HepG2 (cell line): ENCODE measurements around the gene COL4A2.

ENCODE experiments used
- CREM ChIP-seq, 2 experiments: sonication (generic) in 1 of 2; formaldehyde crosslinking in 1 of 2; IDR thresholded peaks; 2 replicates each; pipeline versions ENCODE4 v1.4.0 to v1.6.1; 2016 to 2020; ENCODE audit warnings: antibody characterized with exemption in 1 of 2, mild to moderate bottlenecking in 1 of 2, missing genetic modification reagents in 1 of 2
- CSRNP2 ChIP-seq: sonication (generic); formaldehyde crosslinking; conservative IDR thresholded peaks from 2 replicates; pipeline ENCODE4 v1.8.0; 2022; ENCODE audit warnings: low read depth, missing genetic modification reagents
- ELF3 ChIP-seq: IDR thresholded peaks from 2 replicates; pipeline ENCODE4 v1.6.1; 2016; ENCODE audit warnings: missing genetic modification reagents, missing compliant biosample characterization
- EZH2 ChIP-seq: conservative IDR thresholded peaks from 2 replicates; pipeline ENCODE4 v1.6.1; 2012; ENCODE audit warnings: mild to moderate bottlenecking, low read depth, low read length, moderate library complexity
- MYNN ChIP-seq: sonication (generic); formaldehyde crosslinking; IDR thresholded peaks from 2 replicates; pipeline ENCODE4 v1.4.0; 2020; ENCODE audit warnings: mild to moderate bottlenecking, low read depth, missing genetic modification reagents
- NFE2 ChIP-seq: sonication (generic); formaldehyde crosslinking; IDR thresholded peaks from 2 replicates; pipeline ENCODE4 v1.4.0; 2020; ENCODE audit warnings: missing genetic modification reagents
- RFX5 ChIP-seq: IDR thresholded peaks from 2 replicates; pipeline ENCODE4 v1.6.1; 2011; ENCODE audit warnings: low read depth, low read length, improper control_type of control experiment
- ZNF24 ChIP-seq: fragments of 450-650 bp; IDR thresholded peaks from 2 replicates; pipeline ENCODE4 v1.6.1; 2017; ENCODE audit warnings: antibody characterized with exemption, mild to moderate bottlenecking
- ZNF510 ChIP-seq: sonication (generic); formaldehyde crosslinking; IDR thresholded peaks from 2 replicates; pipeline ENCODE4 v1.4.0; 2020; ENCODE audit warnings: low read depth, mild to moderate bottlenecking, missing genetic modification reagents
- ZNF878 ChIP-seq: sonication (generic); formaldehyde crosslinking; IDR thresholded peaks from 2 replicates; pipeline ENCODE4 v1.8.1; 2023; ENCODE audit warnings: mild to moderate bottlenecking, missing genetic modification reagents, moderate library complexity
- ZSCAN21 ChIP-seq: sonication (generic); formaldehyde crosslinking; IDR thresholded peaks from 2 replicates; pipeline ENCODE4 v1.8.0; 2022; ENCODE audit warnings: mild to moderate bottlenecking, missing genetic modification reagents, moderate library complexity, borderline replicate concordance

GRCh38 chr13:110520431-110521295 is 213.6 kb downstream of the COL4A2 start:
- no peak for TF ChIP-seq EZH2
- no peak for TF ChIP-seq RFX5
- no peak for TF ChIP-seq CSRNP2 (CRISPR knock-in tag)
- TF ChIP-seq ELF3 (CRISPR knock-in tag), result no peak
- no peak for TF ChIP-seq ZNF878 (CRISPR knock-in tag)
- TF ChIP-seq NFE2 (CRISPR knock-in tag), result no peak
- TF ChIP-seq MYNN (CRISPR knock-in tag), result no peak
- no peak for TF ChIP-seq CREM (IDR thresholded peaks at IDR 0.05)
- no peak for TF ChIP-seq CREM (CRISPR knock-in tag; IDR thresholded peaks at IDR 0.05)
- TF ChIP-seq ZSCAN21, result no peak
- no peak for TF ChIP-seq ZNF510 (CRISPR knock-in tag)
- no peak for TF ChIP-seq ZNF24
